ENCODE results near the gene PTGFRN. TPM values are rescaled to one million over a fixed set of nuclear protein-coding genes. Genes with fewer than 3 reads are reported as not detected.

Gene PTGFRN
- total and polyA plus RNA-seq, 2 of the 13 experiments (the other 11 are each of a cell fraction or from before 2014, with no cell fraction given) = 3.3 to 11.3 TPM

DNA sequence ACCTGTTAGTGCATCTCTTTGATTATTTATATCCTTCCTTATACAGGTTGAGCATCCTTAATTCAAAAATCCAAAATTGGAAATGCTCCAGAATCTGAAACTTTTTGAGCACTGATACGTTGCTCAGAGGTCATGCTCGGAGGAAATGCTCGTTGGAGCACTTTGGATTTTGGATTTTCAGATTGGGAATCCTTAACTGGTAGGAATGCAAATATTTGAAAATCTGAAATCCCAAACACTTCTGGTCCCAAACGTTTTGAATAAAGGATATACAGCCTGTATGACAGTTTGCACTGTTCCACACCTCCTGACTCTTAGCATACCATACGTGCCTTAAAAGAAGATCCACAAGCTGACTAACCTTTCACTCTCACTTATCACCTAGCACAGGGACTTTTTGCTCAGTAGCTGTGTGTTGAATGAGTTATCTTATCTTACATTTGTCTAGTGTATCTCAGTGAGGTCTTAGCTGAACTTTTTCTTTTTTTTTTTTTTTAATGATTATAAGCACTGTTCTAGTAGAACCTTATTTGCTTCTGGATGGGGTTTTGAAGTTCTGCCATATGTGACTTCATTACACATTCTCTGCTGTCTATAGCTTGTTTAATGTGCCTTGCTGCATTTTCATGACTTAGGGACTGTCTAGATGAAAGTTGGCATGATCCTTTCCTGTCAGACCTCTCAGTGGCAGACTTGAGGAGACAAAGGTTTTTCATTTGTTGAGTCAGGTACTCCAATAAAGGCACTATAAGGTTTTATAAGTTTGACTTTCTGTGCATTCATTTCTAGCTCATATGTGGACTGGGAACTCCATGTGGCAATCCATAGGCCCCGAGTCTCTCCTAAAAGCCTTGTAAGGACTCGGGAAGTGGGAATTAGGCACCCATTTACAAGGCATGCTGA, 21.6 kb downstream of the PTGFRN start:
- ATAC-seq (no peak), DNase-seq (ENCODE audit: low spot score) (no peak), FAIRE-seq (no peak)
- WGBS (ENCODE audit: low lambda C conversion rate) = 29% methylated on average over 7 of the region's 7 CpGs
- no peak overlapping the region for H3K27ac ChIP-seq (ENCODE audit: extremely low read length, insufficient read depth, low read length)
- CTCF ChIA-PET (ENCODE audit: low intra/inter-chr PET ratio, low total read pairs) = no interaction called here
- in situ Hi-C loops (cut with HindIII; ENCODE audit: extremely low pct_ligation_motif_present, low pct_unique_long_range_greater_than_20kb) = no loop called here
- BruUV-seq (replicated peaks) = no TSS peak
- no peaks in the 10 kb centered on the region; a peak in 1 of 5 replicates for H3K36me3 ChIP-seq (replicated peaks in 1 of 2; ENCODE audit: control insufficient read depth in 1 of 2, insufficient read depth in 2 of 2, low read length in 2 of 2)
- H3K9ac ChIP-seq (ENCODE audit: insufficient read depth, low read depth, low read length) = no peak overlapping the region
- H3K4me3 ChIP-seq (replicated peaks in 1 of 3; ENCODE audit: insufficient read depth in 1 of 3, low read depth in 2 of 3, low read length in 3 of 3) = no peak overlapping the region
- no peaks in the 10 kb centered on the region for H3K9me3 ChIP-seq (ENCODE audit: low read length)
- no peak overlapping the region for H2AFZ ChIP-seq (ENCODE audit: low read length)
- intact Hi-C loops (cut with micrococcal nuclease; ENCODE audit: unreplicated experiment) = no loop called here
- no peak for TF ChIP-seq ZNF766 (CRISPR knock-in tag; IDR thresholded peaks at IDR 0.05; ENCODE audit: borderline replicate concordance)
- no peak for TF ChIP-seq SETDB1 (CRISPR knock-in tag; IDR thresholded peaks at IDR 0.05; ENCODE audit: borderline replicate concordance)
- TF ChIP-seq ZNF230 (CRISPR knock-in tag; IDR thresholded peaks at IDR 0.05) = no peak
- no peak for TF ChIP-seq CHCHD3 (CRISPR knock-in tag; IDR thresholded peaks at IDR 0.05)
- no peak for TF ChIP-seq HES4 (CRISPR knock-in tag; IDR thresholded peaks at IDR 0.05; ENCODE audit: borderline replicate concordance)
- TF ChIP-seq ZNF224 (CRISPR knock-in tag; IDR thresholded peaks at IDR 0.05) = no peak
- no peak for TF ChIP-seq ZNF253 (CRISPR knock-in tag; IDR thresholded peaks at IDR 0.05; ENCODE audit: borderline replicate concordance)
- TF ChIP-seq HCFC1 (IDR thresholded peaks at IDR 0.05; ENCODE audit: low read depth, low read length) = no peak
- no peak for TF ChIP-seq TARDBP (CRISPR knock-in tag; IDR thresholded peaks at IDR 0.05)
- TF ChIP-seq SYNCRIP (IDR thresholded peaks at IDR 0.05; ENCODE audit: insufficient read depth, low read depth, low read length) = no peak
- TF ChIP-seq NR2F6 (IDR thresholded peaks at IDR 0.05) = no peak
- no peak for TF ChIP-seq NR2F6 (CRISPR knock-in tag; IDR thresholded peaks at IDR 0.05)
- no peak for TF ChIP-seq CHD2 (IDR thresholded peaks at IDR 0.05; ENCODE audit: low read depth, low read length)
- TF ChIP-seq HOXA3 (CRISPR knock-in tag; IDR thresholded peaks at IDR 0.05) = no peak
- TF ChIP-seq, protein P1, sequence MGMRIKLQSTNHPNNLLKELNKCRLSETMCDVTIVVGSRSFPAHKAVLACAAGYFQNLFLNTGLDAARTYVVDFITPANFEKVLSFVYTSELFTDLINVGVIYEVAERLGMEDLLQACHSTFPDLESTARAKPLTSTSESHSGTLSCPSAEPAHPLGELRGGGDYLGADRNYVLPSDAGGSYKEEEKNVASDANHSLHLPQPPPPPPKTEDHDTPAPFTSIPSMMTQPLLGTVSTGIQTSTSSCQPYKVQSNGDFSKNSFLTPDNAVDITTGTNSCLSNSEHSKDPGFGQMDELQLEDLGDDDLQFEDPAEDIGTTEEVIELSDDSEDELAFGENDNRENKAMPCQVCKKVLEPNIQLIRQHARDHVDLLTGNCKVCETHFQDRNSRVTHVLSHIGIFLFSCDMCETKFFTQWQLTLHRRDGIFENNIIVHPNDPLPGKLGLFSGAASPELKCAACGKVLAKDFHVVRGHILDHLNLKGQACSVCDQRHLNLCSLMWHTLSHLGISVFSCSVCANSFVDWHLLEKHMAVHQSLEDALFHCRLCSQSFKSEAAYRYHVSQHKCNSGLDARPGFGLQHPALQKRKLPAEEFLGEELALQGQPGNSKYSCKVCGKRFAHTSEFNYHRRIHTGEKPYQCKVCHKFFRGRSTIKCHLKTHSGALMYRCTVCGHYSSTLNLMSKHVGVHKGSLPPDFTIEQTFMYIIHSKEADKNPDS (CRISPR knock-in tag; IDR thresholded peaks at IDR 0.05) = no peak
- no peak for TF ChIP-seq ZNF263 (CRISPR knock-in tag; IDR thresholded peaks at IDR 0.05)
- TF ChIP-seq, protein P2, sequence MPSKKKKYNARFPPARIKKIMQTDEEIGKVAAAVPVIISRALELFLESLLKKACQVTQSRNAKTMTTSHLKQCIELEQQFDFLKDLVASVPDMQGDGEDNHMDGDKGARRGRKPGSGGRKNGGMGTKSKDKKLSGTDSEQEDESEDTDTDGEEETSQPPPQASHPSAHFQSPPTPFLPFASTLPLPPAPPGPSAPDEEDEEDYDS (CRISPR knock-in tag; IDR thresholded peaks at IDR 0.05) = no peak
- TF ChIP-seq MEIS2 (CRISPR knock-in tag; IDR thresholded peaks at IDR 0.05) = no peak
- TF ChIP-seq, protein P3, sequence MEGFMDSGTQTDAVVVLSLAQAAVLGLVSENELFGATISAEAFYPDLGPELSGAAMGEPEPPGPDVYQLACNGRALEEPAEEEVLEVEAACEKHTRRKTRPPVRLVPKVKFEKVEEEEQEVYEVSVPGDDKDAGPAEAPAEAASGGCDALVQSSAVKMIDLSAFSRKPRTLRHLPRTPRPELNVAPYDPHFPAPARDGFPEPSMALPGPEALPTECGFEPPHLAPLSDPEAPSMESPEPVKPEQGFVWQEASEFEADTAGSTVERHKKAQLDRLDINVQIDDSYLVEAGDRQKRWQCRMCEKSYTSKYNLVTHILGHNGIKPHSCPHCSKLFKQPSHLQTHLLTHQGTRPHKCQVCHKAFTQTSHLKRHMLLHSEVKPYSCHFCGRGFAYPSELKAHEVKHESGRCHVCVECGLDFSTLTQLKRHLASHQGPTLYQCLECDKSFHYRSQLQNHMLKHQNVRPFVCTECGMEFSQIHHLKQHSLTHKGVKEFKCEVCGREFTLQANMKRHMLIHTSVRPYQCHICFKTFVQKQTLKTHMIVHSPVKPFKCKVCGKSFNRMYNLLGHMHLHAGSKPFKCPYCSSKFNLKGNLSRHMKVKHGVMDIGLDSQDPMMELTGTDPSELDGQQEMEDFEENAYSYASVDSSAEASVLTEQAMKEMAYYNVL (CRISPR knock-in tag; IDR thresholded peaks at IDR 0.05; ENCODE audit: borderline replicate concordance) = no peak
- TF ChIP-seq, protein P4, sequence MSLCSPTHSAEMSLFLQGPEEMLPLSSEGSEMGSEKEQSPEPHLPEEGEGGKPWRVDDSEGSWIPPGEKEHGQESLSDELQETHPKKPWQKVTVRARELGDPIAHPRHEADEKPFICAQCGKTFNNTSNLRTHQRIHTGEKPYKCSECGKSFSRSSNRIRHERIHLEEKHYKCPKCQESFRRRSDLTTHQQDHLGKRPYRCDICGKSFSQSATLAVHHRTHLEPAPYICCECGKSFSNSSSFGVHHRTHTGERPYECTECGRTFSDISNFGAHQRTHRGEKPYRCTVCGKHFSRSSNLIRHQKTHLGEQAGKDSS (CRISPR knock-in tag; IDR thresholded peaks at IDR 0.05; ENCODE audit: borderline replicate concordance, low read depth) = no peak
- TF ChIP-seq ARID2 (CRISPR knock-in tag; IDR thresholded peaks at IDR 0.05; ENCODE audit: borderline replicate concordance) = no peak
- no peaks in the 10 kb centered on the region for H3K79me2 ChIP-seq (ENCODE audit: insufficient read depth, low read length)
- H3K4me1 ChIP-seq (ENCODE audit: insufficient read depth, low read length) = peaks cover 12% of the 10 kb centered on the region
- POLR2A ChIA-PET = no interaction called here
- no peaks in the 10 kb centered on the region for H3K27me3 ChIP-seq (ENCODE audit: control insufficient read depth in 1 of 2, insufficient read depth in 2 of 2, low read length in 2 of 2)
- no peaks in the 10 kb centered on the region for H4K20me1 ChIP-seq (ENCODE audit: insufficient read depth, low read length)
- no peak overlapping the region for H3K4me2 ChIP-seq (ENCODE audit: low read depth, low read length)

Measured in HepG2 (cell line).